Keratinocyte (primary cell): ENCODE data around the gene GASK1A.

Experiments used
- EZH2 ChIP-seq: IDR thresholded peaks from one replicate; pipeline ENCODE4 v1.6.1; 2012; ENCODE audit warnings: inconsistent platforms, mild to moderate bottlenecking, low read length, moderate library complexity
- TF ChIP-seq, protein P1 (sequence below), 3 experiments: IDR thresholded peaks in 1 of 3; conservative IDR thresholded peaks in 1 of 3; optimal IDR thresholded peaks in 1 of 3; 2 replicates in 2 of 3; 3 replicates in 1 of 3; pipeline versions ENCODE3 to v1.5.1; 2011; ENCODE audit warnings: low read length in 3 of 3, mild to moderate bottlenecking in 3 of 3, moderate library complexity in 2 of 3, control low read depth in 1 of 3, inconsistent platforms in 1 of 3; ENCODE audit not compliant: insufficient read depth in 2 of 3; ENCODE audit errors: extremely low read depth in 1 of 3

DNA sequence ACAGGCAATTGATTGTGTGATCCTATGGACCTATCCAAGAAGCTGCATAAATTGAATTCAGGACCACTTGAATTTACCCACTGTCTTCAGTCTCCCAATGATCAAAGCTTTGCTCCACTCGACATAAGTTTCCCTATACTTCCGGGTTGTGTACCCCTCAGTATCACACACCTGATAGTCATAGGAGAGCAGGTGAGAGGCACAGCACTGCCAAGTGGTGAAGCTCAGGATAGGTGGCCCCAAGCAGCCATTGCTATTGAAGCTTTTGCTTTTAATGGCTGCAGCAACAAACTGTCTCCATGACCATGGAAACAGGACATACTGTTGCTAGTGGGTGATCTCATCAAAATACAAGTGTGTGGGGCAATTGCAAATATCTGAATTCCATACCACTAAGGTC lies 27.7 kb downstream of the GASK1A start:
- TF ChIP-seq EZH2, result no peak
- TF ChIP-seq, protein P1, sequence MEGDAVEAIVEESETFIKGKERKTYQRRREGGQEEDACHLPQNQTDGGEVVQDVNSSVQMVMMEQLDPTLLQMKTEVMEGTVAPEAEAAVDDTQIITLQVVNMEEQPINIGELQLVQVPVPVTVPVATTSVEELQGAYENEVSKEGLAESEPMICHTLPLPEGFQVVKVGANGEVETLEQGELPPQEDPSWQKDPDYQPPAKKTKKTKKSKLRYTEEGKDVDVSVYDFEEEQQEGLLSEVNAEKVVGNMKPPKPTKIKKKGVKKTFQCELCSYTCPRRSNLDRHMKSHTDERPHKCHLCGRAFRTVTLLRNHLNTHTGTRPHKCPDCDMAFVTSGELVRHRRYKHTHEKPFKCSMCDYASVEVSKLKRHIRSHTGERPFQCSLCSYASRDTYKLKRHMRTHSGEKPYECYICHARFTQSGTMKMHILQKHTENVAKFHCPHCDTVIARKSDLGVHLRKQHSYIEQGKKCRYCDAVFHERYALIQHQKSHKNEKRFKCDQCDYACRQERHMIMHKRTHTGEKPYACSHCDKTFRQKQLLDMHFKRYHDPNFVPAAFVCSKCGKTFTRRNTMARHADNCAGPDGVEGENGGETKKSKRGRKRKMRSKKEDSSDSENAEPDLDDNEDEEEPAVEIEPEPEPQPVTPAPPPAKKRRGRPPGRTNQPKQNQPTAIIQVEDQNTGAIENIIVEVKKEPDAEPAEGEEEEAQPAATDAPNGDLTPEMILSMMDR (optimal IDR thresholded peaks at IDR 0.05 in 1 of 3, IDR thresholded peaks at IDR 0.05 in 1 of 3, conservative IDR thresholded peaks at IDR 0.05 in 1 of 3; ENCODE audit: extremely low read depth in 1 of 3, insufficient read depth in 2 of 3, low read length in 3 of 3), result no peak
